ENCODE results near the gene ELL3. TPM values are rescaled to one million over a fixed set of nuclear protein-coding genes. Genes with fewer than 3 reads are reported as not detected.

The ELL3 gene
- total and polyA plus RNA-seq, 2 of the 8 experiments (the other 6 are each of a cell fraction or from before 2014, with no cell fraction given): 9.2 to 13.7 TPM

- CTCF ChIA-PET (ENCODE audit: partially characterized antibody): interaction anchor here (1.2 to 1.4 kb wide), 2 partner anchors 19 to 24 kb away, joined by 3 to 4 read pairs; partner anchors contain the start of gene ELL3
- peak overlapping the region; percentile 54; the same call in 1 of the 2 replicates for H3K27ac ChIP-seq (ENCODE audit: low read depth, low read length)
- H3K9ac ChIP-seq (replicated peaks in 1 of 4; ENCODE audit: extremely low read depth in 1 of 4, low read depth in 3 of 4, low read length in 3 of 4): no peak overlapping the region
Observed at GRCh38 chr15:43795197-43795596, 18.4 kb upstream of the ELL3 start.

More at GRCh38 chr15:43795197-43795596, 18.4 kb upstream of the ELL3 start:
- H2BK20ac ChIP-seq (ENCODE audit: low read length): 0 out of 2 replicates have a peak overlapping the region, but pooled peaks have one; percentile 40
- no peaks in the 10 kb centered on the region for H3K9me3 ChIP-seq (ENCODE audit: insufficient read depth in 2 of 2, low read depth in 1 of 2, low read length in 1 of 2)
- no peak overlapping the region for H4K91ac ChIP-seq (replicated peaks; ENCODE audit: insufficient read length, low read length)
- peak overlapping the region; percentile 61 for H2AK5ac ChIP-seq (ENCODE audit: low read depth, low read length)
- H2BK5ac ChIP-seq (ENCODE audit: low read depth, low read length): peak overlapping the region; percentile 62
- peaks cover 4% of the 10 kb centered on the region for H3K23me2 ChIP-seq (ENCODE audit: low read depth, low read length)
- H3K14ac ChIP-seq (ENCODE audit: insufficient read length): no peak overlapping the region
- H3K79me2 ChIP-seq (ENCODE audit: control insufficient read depth in 1 of 2, insufficient read depth in 2 of 2, low read length in 2 of 2): peaks cover 0 to 26% of the 10 kb centered on the region in 2 experiments; a peak in 2 of 4 replicates
- H4K5ac ChIP-seq (ENCODE audit: insufficient read length, low read depth, low read length): no peak overlapping the region
- 0 out of 2 replicates have a peak overlapping the region, but pooled peaks have one; percentile 38 for H3K18ac ChIP-seq (ENCODE audit: extremely low read depth, low read length)
- H3K4me2 ChIP-seq (ENCODE audit: insufficient read depth in 1 of 2, low read depth in 2 of 2, low read length in 2 of 2): peak overlapping the region in 1 of 2 experiments; percentile 33; a peak in 3 of 4 replicates
- no peak overlapping the region for H2BK120ac ChIP-seq (replicated peaks; ENCODE audit: low read depth, low read length)
- 0 out of 8 replicates have a peak overlapping the region, but pooled peaks of 1 of the 4 experiments have one; percentile 16 for H3K4me3 ChIP-seq (ENCODE audit: extremely low read depth in 1 of 4, insufficient read depth in 2 of 4, low read depth in 3 of 4, low read length in 4 of 4)
- peaks cover 21 to 33% (median 27%) of the 10 kb centered on the region in 4 experiments for H3K4me1 ChIP-seq (replicated peaks in 1 of 4; ENCODE audit: control insufficient read depth in 3 of 4, insufficient read depth in 4 of 4, low read length in 3 of 4)
- H3K36me3 ChIP-seq (ENCODE audit: control insufficient read depth in 2 of 4, insufficient read depth in 4 of 4, low read length in 3 of 4): peaks cover 14 to 53% (median 22%) of the 10 kb centered on the region in 4 experiments
- no peak overlapping the region for H3K4ac ChIP-seq (replicated peaks; ENCODE audit: insufficient read length, low read depth, low read length)
- no peak overlapping the region for H2AFZ ChIP-seq (ENCODE audit: low read length)
- no peak for FAIRE-seq
- no peaks in the 10 kb centered on the region for H3K27me3 ChIP-seq (replicated peaks in 1 of 4; ENCODE audit: control insufficient read depth in 3 of 4, extremely low read depth in 1 of 4, insufficient read depth in 3 of 4, low read length in 3 of 4)
- TF ChIP-seq POLR2AphosphoS5 (IDR thresholded peaks at IDR 0.05; ENCODE audit: low read depth, low read length) (peak; percentile 54; the same call in 1 of the 2 replicates), JUN (IDR thresholded peaks at IDR 0.05; ENCODE audit: low read depth, low read length) (no peak), POLR2A (IDR thresholded peaks at IDR 0.05; ENCODE audit: control extremely low read depth in 1 of 2, low read depth in 2 of 2, low read length in 2 of 2) (peak in 1 of 2 experiments; percentile 19; a peak in 2 of 3 replicates)
- H3K79me1 ChIP-seq (ENCODE audit: low read depth, low read length): peaks cover 19% of the 10 kb centered on the region
- H3K56ac ChIP-seq (replicated peaks; ENCODE audit: insufficient read length, low read depth, low read length): no peak overlapping the region
- 83% methylated on average over 2 of the region's 2 CpGs; no CpG with 5 or more reads in 1 of the 2 experiments for WGBS, 2 experiments (ENCODE audit: extremely low coverage in 1 of 2, insufficient coverage in 1 of 2, insufficient read length in 1 of 2, insufficient replicate concordance in 2 of 2, low coverage in 1 of 2, low lambda C conversion rate in 2 of 2, missing lambda C conversion rate in 1 of 2)
- H2BK15ac ChIP-seq (ENCODE audit: low read length): peak overlapping the region; percentile 19
- H4K20me1 ChIP-seq (replicated peaks in 1 of 2; ENCODE audit: control insufficient read depth in 1 of 2, insufficient read depth in 2 of 2, low read length in 2 of 2): peaks cover 4 to 17% of the 10 kb centered on the region in 2 experiments
- POLR2A ChIA-PET (ENCODE audit: partially characterized antibody): interaction anchor here (0.6 to 8.9 kb wide), 11 partner anchors 9 to 262 kb away, joined by 3 to 71 read pairs (median 5); partner anchors contain the start of genes ELL3, MFAP1 and PDIA3
- no peak overlapping the region for H4K8ac ChIP-seq (ENCODE audit: extremely low read depth, insufficient read depth, low read length)
- no peak for DNase-seq (ENCODE audit: low read depth in 1 of 2, low spot score in 2 of 2)
- H3K23ac ChIP-seq (ENCODE audit: insufficient read length): no peak overlapping the region
- H2BK12ac ChIP-seq (ENCODE audit: low read depth, low read length): no peak overlapping the region
